Keratinocyte (primary cell): ENCODE data around the gene AGO1. TPM values are rescaled to one million over a fixed set of nuclear protein-coding genes. Genes with fewer than 3 reads are reported as not detected.

Experiments used
- DNase-seq: peaks from one replicate; pipeline ENCODE4 v3.0.0-alpha.2; 2011; ENCODE audit warnings: low read depth, missing footprints, low spot score
- FAIRE-seq: peaks from 2 replicates; lab custom pipeline; 2011; peaks lifted over from hg19 to GRCh38; lab: Jason Lieb, UNC
- H2AFZ ChIP-seq: 2 replicates; pipeline ENCODE4 v1.6.0; 2012; ENCODE audit warnings: low read length, control low read depth, inconsistent platforms; ENCODE audit not compliant: control insufficient read depth
- H3K27ac ChIP-seq: 2 replicates; pipeline ENCODE4 v1.5.1; 2011; ENCODE audit warnings: low read length; ENCODE audit not compliant: control insufficient read depth, insufficient read depth
- H3K27me3 ChIP-seq: 3 replicates; pipeline ENCODE4 v1.6.0; 2011; ENCODE audit warnings: low read length; ENCODE audit not compliant: control insufficient read depth, insufficient read depth; ENCODE audit errors: extremely low read depth
- H3K36me3 ChIP-seq, 2 experiments: 2 replicates in 1 of 2; 3 replicates in 1 of 2; pipeline ENCODE4 v1.5.1; 2011; ENCODE audit warnings: low read length in 2 of 2, mild to moderate bottlenecking in 1 of 2; ENCODE audit not compliant: control insufficient read depth in 2 of 2, insufficient read depth in 2 of 2; ENCODE audit errors: extremely low read depth in 1 of 2
- H3K4me1 ChIP-seq: 3 replicates; pipeline ENCODE4 v1.5.1; 2011; ENCODE audit warnings: low read length; ENCODE audit not compliant: control insufficient read depth, insufficient read depth; ENCODE audit errors: extremely low read depth
- H3K4me2 ChIP-seq: 3 replicates; pipeline ENCODE4 v1.6.0; 2011; ENCODE audit warnings: low read depth, low read length; ENCODE audit not compliant: control insufficient read depth, insufficient read depth; ENCODE audit errors: extremely low read depth
- H3K4me3 ChIP-seq, 3 experiments: fragments of 200-600 bp in 1 of 3; sonication (generic) in 1 of 3; 2 replicates in 2 of 3; 3 replicates in 1 of 3; pipeline ENCODE4 v1.5.1; 2011 to 2016; ENCODE audit warnings: low read length in 3 of 3, mild to moderate bottlenecking in 3 of 3, control low read depth in 2 of 3, inconsistent platforms in 1 of 3, low read depth in 1 of 3, mixed read lengths in 1 of 3, mixed run types in 1 of 3, moderate library complexity in 1 of 3; ENCODE audit not compliant: control insufficient read depth in 2 of 3, insufficient read depth in 2 of 3; ENCODE audit errors: extremely low read depth in 1 of 3
- H3K79me2 ChIP-seq: 2 replicates; pipeline ENCODE4 v1.6.0; 2012; ENCODE audit warnings: low read length; ENCODE audit not compliant: control insufficient read depth, insufficient read depth
- H3K9ac ChIP-seq: 3 replicates; pipeline ENCODE4 v1.6.0; 2011; ENCODE audit warnings: low read length; ENCODE audit not compliant: control insufficient read depth, insufficient read depth; ENCODE audit errors: extremely low read depth
- H3K9me1 ChIP-seq: 3 replicates; pipeline ENCODE4 v1.6.0; 2011; ENCODE audit warnings: low read length; ENCODE audit not compliant: control insufficient read depth, insufficient read depth; ENCODE audit errors: extremely low read depth
- H3K9me3 ChIP-seq: 2 replicates; pipeline ENCODE4 v1.5.1; 2012; ENCODE audit warnings: low read depth, low read length; ENCODE audit not compliant: control insufficient read depth
- H4K20me1 ChIP-seq: 3 replicates; pipeline ENCODE4 v1.6.0; 2011; ENCODE audit warnings: low read length; ENCODE audit not compliant: control insufficient read depth, insufficient read depth; ENCODE audit errors: extremely low read depth
- EZH2 ChIP-seq: IDR thresholded peaks from one replicate; pipeline ENCODE4 v1.6.1; 2012; ENCODE audit warnings: inconsistent platforms, mild to moderate bottlenecking, low read length, moderate library complexity
- dilution Hi-C: fragments of 300-500 bp; cut with MboI; formaldehyde crosslinking; loops from one replicate; pipeline ENCODE4 v1.7.0; 2020; ENCODE audit warnings: low sequenced_read_pairs; ENCODE audit not compliant: extremely low pct_ligation_motif_present
- polyA plus RNA-seq, 5 experiments: library from polyadenylated mRNA; depleted of rRNA in 3 of 5; stranded (reverse) in 3 of 5; stranded (forward) in 1 of 5; unstranded in 1 of 5; fragments of >200 nt; gene quantifications; 1 replicate in 1 of 5; 2 replicates in 3 of 5; 3 replicates in 1 of 5; pipeline versions ENCODE4 v1.2.1 to v1.2.3, GENCODE V29; 2011 to 2012; ENCODE audit warnings: missing spikeins in 2 of 5, low read depth in 1 of 5, low replicate concordance in 1 of 5
- TF ChIP-seq, protein P1 (sequence below), 3 experiments: IDR thresholded peaks in 1 of 3; conservative IDR thresholded peaks in 1 of 3; optimal IDR thresholded peaks in 1 of 3; 2 replicates in 2 of 3; 3 replicates in 1 of 3; pipeline versions ENCODE3 to v1.5.1; 2011; ENCODE audit warnings: low read length in 3 of 3, mild to moderate bottlenecking in 3 of 3, moderate library complexity in 2 of 3, control low read depth in 1 of 3, inconsistent platforms in 1 of 3; ENCODE audit not compliant: insufficient read depth in 2 of 3; ENCODE audit errors: extremely low read depth in 1 of 3

The AGO1 gene
- polyA plus RNA-seq, 1 donor (not counting 4 experiments of a cell fraction or from before 2014, with no cell fraction given) = 5.7 TPM

DNA sequence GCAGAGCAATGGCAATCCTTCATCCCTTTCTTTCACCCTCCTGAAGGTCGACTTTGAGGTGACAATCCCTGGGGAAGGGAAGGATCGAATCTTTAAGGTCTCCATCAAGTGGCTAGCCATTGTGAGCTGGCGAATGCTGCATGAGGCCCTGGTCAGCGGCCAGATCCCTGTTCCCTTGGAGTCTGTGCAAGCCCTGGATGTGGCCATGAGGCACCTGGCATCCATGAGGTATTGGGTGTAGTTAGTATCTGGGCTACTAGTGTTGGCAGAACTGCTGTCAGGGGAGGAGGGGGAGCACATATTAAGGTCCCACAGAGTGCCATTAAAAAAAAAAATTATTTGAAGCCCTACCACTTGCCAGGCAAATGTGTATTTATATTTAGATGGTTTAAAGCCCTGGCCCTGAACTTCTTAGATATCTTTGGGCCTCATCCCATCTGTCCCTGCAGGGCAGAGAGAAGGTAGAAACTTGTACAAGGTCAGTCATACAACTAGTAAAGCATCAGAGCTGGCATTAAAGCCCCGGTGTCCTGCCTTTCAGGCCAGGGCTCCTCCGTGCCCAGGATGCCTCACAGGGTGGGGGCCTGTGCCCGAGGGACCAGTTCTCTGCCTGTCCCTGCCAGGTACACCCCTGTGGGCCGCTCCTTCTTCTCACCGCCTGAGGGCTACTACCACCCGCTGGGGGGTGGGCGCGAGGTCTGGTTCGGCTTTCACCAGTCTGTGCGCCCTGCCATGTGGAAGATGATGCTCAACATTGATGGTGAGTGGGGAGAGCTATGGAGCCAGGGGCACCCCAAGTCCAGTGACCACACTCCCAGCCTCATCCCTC lies 10.3 kb downstream of the AGO1 start:
- no peak overlapping the region for H3K27ac ChIP-seq
- no peaks in the 10 kb centered on the region for H3K4me1 ChIP-seq
- no peaks in the 10 kb centered on the region for H3K79me2 ChIP-seq
- DNase-seq (no peak), FAIRE-seq (no peak)
- no peaks in the 10 kb centered on the region for H4K20me1 ChIP-seq
- H3K4me3 ChIP-seq = no peak overlapping the region
- H3K4me2 ChIP-seq = no peak overlapping the region
- dilution Hi-C loops = no loop called here
- no peaks in the 10 kb centered on the region for H3K9me3 ChIP-seq
- H3K9me1 ChIP-seq = no peaks in the 10 kb centered on the region
- no peak for TF ChIP-seq EZH2
- TF ChIP-seq, protein P1, sequence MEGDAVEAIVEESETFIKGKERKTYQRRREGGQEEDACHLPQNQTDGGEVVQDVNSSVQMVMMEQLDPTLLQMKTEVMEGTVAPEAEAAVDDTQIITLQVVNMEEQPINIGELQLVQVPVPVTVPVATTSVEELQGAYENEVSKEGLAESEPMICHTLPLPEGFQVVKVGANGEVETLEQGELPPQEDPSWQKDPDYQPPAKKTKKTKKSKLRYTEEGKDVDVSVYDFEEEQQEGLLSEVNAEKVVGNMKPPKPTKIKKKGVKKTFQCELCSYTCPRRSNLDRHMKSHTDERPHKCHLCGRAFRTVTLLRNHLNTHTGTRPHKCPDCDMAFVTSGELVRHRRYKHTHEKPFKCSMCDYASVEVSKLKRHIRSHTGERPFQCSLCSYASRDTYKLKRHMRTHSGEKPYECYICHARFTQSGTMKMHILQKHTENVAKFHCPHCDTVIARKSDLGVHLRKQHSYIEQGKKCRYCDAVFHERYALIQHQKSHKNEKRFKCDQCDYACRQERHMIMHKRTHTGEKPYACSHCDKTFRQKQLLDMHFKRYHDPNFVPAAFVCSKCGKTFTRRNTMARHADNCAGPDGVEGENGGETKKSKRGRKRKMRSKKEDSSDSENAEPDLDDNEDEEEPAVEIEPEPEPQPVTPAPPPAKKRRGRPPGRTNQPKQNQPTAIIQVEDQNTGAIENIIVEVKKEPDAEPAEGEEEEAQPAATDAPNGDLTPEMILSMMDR (optimal IDR thresholded peaks at IDR 0.05 in 1 of 3, IDR thresholded peaks at IDR 0.05 in 1 of 3, conservative IDR thresholded peaks at IDR 0.05 in 1 of 3; ENCODE audit: extremely low read depth in 1 of 3, insufficient read depth in 2 of 3, low read length in 3 of 3) = no peak
- H3K9ac ChIP-seq = no peak overlapping the region
- no peaks in the 10 kb centered on the region for H3K27me3 ChIP-seq
- H2AFZ ChIP-seq = no peak overlapping the region
- H3K36me3 ChIP-seq = peaks cover 8 to 19% of the 10 kb centered on the region in 2 experiments

DNA sequence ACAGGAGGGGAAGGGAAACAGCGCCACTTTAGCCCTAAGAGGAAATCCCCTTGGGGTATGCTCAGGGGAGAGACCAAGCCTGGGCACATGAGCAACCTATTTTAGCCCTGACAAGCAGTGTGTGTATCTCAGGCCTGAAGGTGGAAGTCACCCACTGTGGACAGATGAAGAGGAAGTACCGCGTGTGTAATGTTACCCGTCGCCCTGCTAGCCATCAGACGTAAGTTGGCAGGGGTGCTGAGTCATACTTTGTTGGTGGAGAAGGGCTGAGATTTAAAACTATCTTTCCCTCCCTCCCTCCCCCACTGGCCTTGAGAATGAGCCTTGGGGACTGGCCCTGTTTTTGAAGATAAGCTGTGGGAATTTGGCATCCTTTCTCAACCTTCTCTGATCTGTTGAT lies 11.2 kb downstream of the AGO1 start:
- Histone ChIP-seq H3K4me2 (no peak overlapping the region), H3K9ac (no peak overlapping the region), H3K4me3 (no peak overlapping the region), H2AFZ (no peak overlapping the region), H3K79me2 (no peaks in the 10 kb centered on the region), H3K9me3 (no peaks in the 10 kb centered on the region), H3K27ac (no peak overlapping the region), H3K36me3 (peaks cover 4 to 19% of the 10 kb centered on the region in 2 experiments), H3K4me1 (no peaks in the 10 kb centered on the region), H4K20me1 (no peaks in the 10 kb centered on the region), H3K9me1 (no peaks in the 10 kb centered on the region), H3K27me3 (no peaks in the 10 kb centered on the region)
- DNase-seq (no peak), FAIRE-seq (no peak)
- dilution Hi-C loops = no loop called here
- TF ChIP-seq, protein P1 (optimal IDR thresholded peaks at IDR 0.05 in 1 of 3, IDR thresholded peaks at IDR 0.05 in 1 of 3, conservative IDR thresholded peaks at IDR 0.05 in 1 of 3; ENCODE audit: extremely low read depth in 1 of 3, insufficient read depth in 2 of 3, low read length in 3 of 3) = no peak
- no peak for TF ChIP-seq EZH2
